ENCODE measurements around the gene MPP2. TPM values are rescaled to one million over a fixed set of nuclear protein-coding genes. Genes with fewer than 3 reads are reported as not detected.
"Not testable (repeated sequence)": the region's sequence is repeated elsewhere in the genome, so short reads cannot be mapped to it uniquely, and the experiment has no call there.

The MPP2 gene
- total RNA-seq, 6 donors from 2014 or later = 0.20 to 2.0 (median 0.74) TPM; not detected in 1

DNA sequence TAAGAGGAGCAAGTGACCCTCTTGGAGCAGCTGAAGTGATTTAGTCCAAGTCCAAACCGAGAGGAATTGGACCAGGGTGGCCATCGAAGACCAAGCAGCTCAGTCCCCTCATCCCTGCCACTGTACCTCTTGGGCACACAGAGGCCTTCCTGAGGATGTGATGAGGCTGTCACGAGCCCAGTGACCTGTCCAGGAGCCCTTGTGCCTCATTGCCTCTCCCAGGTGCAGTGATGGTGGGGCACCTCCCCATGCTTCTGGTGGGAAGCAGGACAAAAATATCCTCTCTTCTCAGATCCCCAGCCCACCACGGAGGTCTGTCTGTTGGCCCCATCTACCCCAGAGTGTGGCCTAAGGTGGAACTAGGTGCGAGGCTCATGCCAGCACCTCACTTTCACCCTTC, 63.1 kb downstream of the MPP2 start:
- no peak overlapping the region for H3K4me3 ChIP-seq
- no peaks in the 10 kb centered on the region for H3K27me3 ChIP-seq
- no peak overlapping the region for H3K27ac ChIP-seq
- DNase-seq = no peak
- TF ChIP-seq EP300 (IDR thresholded peaks at IDR 0.05) (no peak), POLR2A (IDR thresholded peaks at IDR 0.05) (no peak), POLR2AphosphoS5 (IDR thresholded peaks at IDR 0.05) (no peak)
- TF ChIP-seq, protein P1, sequence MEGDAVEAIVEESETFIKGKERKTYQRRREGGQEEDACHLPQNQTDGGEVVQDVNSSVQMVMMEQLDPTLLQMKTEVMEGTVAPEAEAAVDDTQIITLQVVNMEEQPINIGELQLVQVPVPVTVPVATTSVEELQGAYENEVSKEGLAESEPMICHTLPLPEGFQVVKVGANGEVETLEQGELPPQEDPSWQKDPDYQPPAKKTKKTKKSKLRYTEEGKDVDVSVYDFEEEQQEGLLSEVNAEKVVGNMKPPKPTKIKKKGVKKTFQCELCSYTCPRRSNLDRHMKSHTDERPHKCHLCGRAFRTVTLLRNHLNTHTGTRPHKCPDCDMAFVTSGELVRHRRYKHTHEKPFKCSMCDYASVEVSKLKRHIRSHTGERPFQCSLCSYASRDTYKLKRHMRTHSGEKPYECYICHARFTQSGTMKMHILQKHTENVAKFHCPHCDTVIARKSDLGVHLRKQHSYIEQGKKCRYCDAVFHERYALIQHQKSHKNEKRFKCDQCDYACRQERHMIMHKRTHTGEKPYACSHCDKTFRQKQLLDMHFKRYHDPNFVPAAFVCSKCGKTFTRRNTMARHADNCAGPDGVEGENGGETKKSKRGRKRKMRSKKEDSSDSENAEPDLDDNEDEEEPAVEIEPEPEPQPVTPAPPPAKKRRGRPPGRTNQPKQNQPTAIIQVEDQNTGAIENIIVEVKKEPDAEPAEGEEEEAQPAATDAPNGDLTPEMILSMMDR (IDR thresholded peaks at IDR 0.05) = no peak
- peaks cover 11 to 35% (median 21%) of the 10 kb centered on the region in 4 donors for H3K4me1 ChIP-seq
- 84 to 92% methylated on average over 4 to 5 of the region's 5 CpGs for WGBS, 2 donors
- H3K36me3 ChIP-seq = no peaks in the 10 kb centered on the region
- H3K9me3 ChIP-seq = no peaks in the 10 kb centered on the region
- no peak for ATAC-seq (ENCODE audit: low FRiP score in 2 of 2)

DNA sequence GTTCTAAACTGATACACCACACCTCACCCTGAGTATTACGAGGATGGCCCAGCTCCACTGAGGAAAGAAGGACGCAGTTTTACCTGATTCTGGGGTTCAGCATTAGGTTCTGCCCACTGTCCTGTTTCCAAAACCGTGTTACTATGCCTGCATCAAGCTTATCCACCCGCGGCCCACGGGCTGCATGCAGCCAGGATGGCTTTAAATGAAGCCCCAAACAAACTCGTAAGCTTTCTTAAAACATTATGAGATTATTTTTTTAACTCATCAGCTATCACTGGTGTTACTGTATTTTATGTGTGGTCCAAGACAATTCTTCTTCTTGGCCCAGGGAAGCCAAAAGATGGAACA, 64.4 kb downstream of the MPP2 start:
- 71 to 76% methylated on average over 7 of the region's 7 CpGs for WGBS, 2 donors
- DNase-seq (no peak), ATAC-seq (ENCODE audit: low FRiP score in 2 of 2) (no peak)
- Histone ChIP-seq H3K9me3 (no peaks in the 10 kb centered on the region), H3K4me3 (no peak overlapping the region), H3K27ac (no peak overlapping the region), H3K27me3 (no peaks in the 10 kb centered on the region), H3K36me3 (no peaks in the 10 kb centered on the region), H3K4me1 (peaks cover 11 to 35% (median 21%) of the 10 kb centered on the region in 4 donors)
- TF ChIP-seq POLR2A (IDR thresholded peaks at IDR 0.05) = no peak
- TF ChIP-seq POLR2AphosphoS5 (IDR thresholded peaks at IDR 0.05) = no peak

DNA sequence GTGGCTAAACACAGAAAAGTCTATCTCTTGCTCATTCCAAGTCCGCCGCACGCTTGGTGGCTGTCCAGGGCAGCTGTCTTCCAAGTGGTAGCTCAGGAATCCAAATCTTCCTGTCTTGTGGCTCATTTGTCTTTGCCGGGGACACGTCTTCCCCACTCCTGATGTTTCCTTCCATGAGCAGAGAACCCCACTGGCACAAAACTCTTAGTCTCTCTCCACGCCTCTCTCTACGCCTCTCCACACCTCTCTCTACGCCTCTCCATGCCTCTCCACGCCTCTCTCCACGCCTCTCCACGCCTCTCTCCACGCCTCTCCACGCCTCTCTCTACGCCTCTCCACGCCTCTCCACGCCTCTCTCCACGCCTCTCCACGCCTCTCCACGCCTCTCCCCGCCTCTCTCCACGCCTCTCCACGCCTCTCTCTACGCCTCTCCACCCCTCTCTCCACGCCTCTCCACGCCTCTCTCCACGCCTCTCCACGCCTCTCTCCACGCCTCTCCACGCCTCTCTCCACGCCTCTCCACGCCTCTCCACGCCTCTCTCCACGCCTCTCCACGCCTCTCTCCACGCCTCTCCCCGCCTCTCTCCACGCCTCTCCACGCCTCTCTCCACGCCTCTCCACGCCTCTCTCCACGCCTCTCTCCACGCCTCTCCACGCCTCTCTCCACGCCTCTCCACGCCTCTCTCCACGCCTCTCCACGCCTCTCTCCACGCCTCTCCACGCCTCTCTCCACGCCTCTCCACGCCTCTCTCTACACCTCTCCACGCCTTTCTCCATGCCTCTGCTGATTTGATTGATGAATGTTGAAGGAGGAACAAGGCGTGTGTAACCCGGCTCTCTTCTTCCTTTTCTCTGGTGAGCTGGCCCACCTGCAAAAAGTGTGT, 65.0 kb downstream of the MPP2 start:
- DNase-seq (peak; percentile 30 to 69), ATAC-seq (ENCODE audit: low FRiP score in 2 of 2) (peak in 1 of 2 donors; percentile 59)
- H3K4me3 ChIP-seq, H3K27me3 ChIP-seq, H3K27ac ChIP-seq, H3K9me3 ChIP-seq, H3K36me3 ChIP-seq: not testable (repeated sequence)
- WGBS, 2 donors = 51 to 63% methylated on average over 22 to 54 of the region's 54 CpGs
- peaks cover 11 to 35% (median 20%) of the 10 kb centered on the region in 4 donors for H3K4me1 ChIP-seq

DNA sequence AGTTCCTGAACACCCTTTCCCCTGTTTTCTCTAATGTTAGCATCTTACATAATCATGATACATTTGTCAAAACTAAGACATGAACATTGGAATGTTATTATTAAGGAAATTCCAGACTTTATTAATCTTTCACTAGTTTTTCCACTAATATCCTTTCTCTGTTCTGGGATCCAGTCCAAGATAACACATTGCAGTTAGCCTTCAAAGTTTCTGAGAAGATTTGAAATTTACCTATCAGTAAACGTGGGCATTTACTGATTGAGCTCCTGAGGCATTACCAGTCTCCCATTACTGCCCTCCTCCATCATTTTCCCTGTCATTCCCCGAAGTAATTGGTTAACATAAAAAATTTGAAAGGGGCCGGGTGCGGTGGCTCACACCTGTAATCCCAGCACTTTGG, 66.1 kb downstream of the MPP2 start:
- no peak for TF ChIP-seq POLR2A (IDR thresholded peaks at IDR 0.05)
- TF ChIP-seq EP300 (IDR thresholded peaks at IDR 0.05) = no peak
- no peak for TF ChIP-seq POLR2AphosphoS5 (IDR thresholded peaks at IDR 0.05)
- TF ChIP-seq, protein P1 (IDR thresholded peaks at IDR 0.05) = no peak
- no peaks in the 10 kb centered on the region for H3K27me3 ChIP-seq
- no peak overlapping the region for H3K4me3 ChIP-seq
- WGBS, 2 donors = 75 to 77% methylated on average over 4 of the region's 4 CpGs
- no peaks in the 10 kb centered on the region for H3K36me3 ChIP-seq
- ATAC-seq (ENCODE audit: low FRiP score in 2 of 2) (no peak), DNase-seq (no peak)
- no peak overlapping the region for H3K27ac ChIP-seq
- no peaks in the 10 kb centered on the region for H3K9me3 ChIP-seq
- H3K4me1 ChIP-seq = peaks cover 11 to 26% (median 12%) of the 10 kb centered on the region in 4 donors

DNA sequence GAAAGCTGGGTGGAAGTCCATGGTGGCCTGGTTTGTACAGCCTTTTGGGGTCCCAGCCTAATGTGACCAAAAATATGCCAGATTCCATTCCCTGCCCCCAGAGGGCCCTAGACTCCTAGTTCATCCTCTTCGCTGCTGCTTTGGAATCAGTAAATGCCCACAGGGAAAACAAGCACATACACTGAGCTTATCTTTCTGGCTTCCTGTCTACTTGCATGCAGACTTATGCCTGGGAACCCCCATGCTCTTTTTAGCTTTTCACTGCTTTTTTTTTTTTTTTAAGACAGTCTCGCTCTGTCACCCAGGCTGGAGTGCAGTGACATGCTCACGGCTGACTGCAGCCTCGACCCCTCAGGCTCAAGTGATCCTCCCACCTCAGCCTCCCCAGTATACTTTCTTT, 66.5 kb downstream of the MPP2 start:
- H3K27me3 ChIP-seq = no peaks in the 10 kb centered on the region

More for the DNA sequence above, 66.5 kb downstream of the MPP2 start:
- no peaks in the 10 kb centered on the region for H3K9me3 ChIP-seq
- 58 to 61% methylated on average over 4 of the region's 4 CpGs for WGBS, 2 donors
- no peak for ATAC-seq (ENCODE audit: low FRiP score in 2 of 2)
- DNase-seq = no peak
- H3K4me1 ChIP-seq = peaks cover 9 to 25% (median 12%) of the 10 kb centered on the region in 4 donors
- H3K4me3 ChIP-seq = no peak overlapping the region
- TF ChIP-seq, protein P1 (IDR thresholded peaks at IDR 0.05) = no peak
- TF ChIP-seq EP300 (IDR thresholded peaks at IDR 0.05) = no peak
- TF ChIP-seq POLR2AphosphoS5 (IDR thresholded peaks at IDR 0.05) = no peak
- no peak for TF ChIP-seq POLR2A (IDR thresholded peaks at IDR 0.05)
- no peaks in the 10 kb centered on the region for H3K36me3 ChIP-seq
- H3K27ac ChIP-seq = peak overlapping the region in 1 of 4 donors; percentile 48
